ENCODE results near the gene OCLN. TPM values are rescaled to one million over a fixed set of nuclear protein-coding genes. Genes with fewer than 3 reads are reported as not detected.

The OCLN gene
- total RNA-seq, 4 donors from 2014 or later = 74.9 to 112 (median 92.4) TPM

DNA sequence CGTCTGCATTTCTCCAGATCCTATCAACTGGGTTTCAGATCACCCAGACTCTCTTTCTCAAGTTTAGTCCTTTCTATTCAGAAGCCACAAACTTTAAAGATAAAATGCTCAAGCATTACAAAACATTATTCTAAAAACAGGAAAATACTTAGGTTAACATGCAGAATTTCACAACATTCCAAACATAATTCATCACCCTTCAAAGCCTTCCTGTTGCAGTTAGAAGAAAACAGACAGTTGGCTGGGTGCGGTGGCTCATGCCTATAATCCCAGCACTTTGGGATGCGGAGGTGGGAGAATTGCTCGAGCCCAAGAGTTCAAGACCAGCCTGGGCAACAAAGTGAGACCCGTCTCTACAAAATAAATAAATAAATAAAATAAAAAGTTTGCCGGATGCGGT, 7.7 kb upstream of the OCLN start:
- Histone ChIP-seq H3K27ac (no peak overlapping the region), H3K4me1 (no peaks in the 10 kb centered on the region), H3K36me3 (no peaks in the 10 kb centered on the region), H3K9me3 (no peaks in the 10 kb centered on the region), H3K27me3 (no peaks in the 10 kb centered on the region), H3K4me3 (no peak overlapping the region)
- TF ChIP-seq POLR2AphosphoS5 (IDR thresholded peaks at IDR 0.05) (no peak), POLR2A (IDR thresholded peaks at IDR 0.05) (no peak), EP300 (IDR thresholded peaks at IDR 0.05; ENCODE audit: low read depth) (no peak)
- TF ChIP-seq, protein P1, sequence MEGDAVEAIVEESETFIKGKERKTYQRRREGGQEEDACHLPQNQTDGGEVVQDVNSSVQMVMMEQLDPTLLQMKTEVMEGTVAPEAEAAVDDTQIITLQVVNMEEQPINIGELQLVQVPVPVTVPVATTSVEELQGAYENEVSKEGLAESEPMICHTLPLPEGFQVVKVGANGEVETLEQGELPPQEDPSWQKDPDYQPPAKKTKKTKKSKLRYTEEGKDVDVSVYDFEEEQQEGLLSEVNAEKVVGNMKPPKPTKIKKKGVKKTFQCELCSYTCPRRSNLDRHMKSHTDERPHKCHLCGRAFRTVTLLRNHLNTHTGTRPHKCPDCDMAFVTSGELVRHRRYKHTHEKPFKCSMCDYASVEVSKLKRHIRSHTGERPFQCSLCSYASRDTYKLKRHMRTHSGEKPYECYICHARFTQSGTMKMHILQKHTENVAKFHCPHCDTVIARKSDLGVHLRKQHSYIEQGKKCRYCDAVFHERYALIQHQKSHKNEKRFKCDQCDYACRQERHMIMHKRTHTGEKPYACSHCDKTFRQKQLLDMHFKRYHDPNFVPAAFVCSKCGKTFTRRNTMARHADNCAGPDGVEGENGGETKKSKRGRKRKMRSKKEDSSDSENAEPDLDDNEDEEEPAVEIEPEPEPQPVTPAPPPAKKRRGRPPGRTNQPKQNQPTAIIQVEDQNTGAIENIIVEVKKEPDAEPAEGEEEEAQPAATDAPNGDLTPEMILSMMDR (IDR thresholded peaks at IDR 0.05) = no peak
- intact Hi-C loops (cut with DNase I; ENCODE audit: low total_unique reads) = no loop called here
- 78 to 80% methylated on average over 7 of the region's 7 CpGs for WGBS, 2 donors (ENCODE audit: low coverage in 1 of 2)
- DNase-seq = no peak
- in situ Hi-C loops (cut with MboI; ENCODE audit: low pct_ligation_motif_present in 1 of 4, low pct_unique_long_range_greater_than_20kb in 1 of 4, low sequenced_read_pairs in 3 of 4) = no loop called here

DNA sequence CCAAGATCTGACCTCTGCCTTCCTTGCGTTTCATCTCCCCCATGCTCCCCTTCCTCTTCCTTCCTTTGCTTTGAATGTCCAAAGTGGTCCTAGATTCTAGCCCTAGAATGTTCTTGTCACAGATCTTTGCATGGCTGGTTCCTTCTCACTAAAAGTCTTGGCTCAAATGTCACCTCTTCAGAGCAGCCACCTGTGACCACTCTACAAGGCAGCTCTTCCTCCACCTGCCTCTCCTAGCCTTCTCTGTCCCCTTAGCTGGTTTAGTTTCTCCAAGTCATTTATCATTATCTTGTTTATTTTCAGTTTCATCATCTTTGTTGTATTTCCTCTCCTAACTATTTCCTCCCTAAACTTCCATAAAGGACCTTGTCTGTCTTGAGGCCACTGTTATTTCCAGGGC, 7.1 kb upstream of the OCLN start:
- H3K27ac ChIP-seq = no peak overlapping the region
- no peak for DNase-seq
- in situ Hi-C loops (cut with MboI; ENCODE audit: low pct_ligation_motif_present in 1 of 4, low pct_unique_long_range_greater_than_20kb in 1 of 4, low sequenced_read_pairs in 3 of 4) = no loop called here
- intact Hi-C loops (cut with DNase I; ENCODE audit: low total_unique reads) = no loop called here
- no peaks in the 10 kb centered on the region for H3K27me3 ChIP-seq
- TF ChIP-seq POLR2AphosphoS5 (IDR thresholded peaks at IDR 0.05) (no peak), POLR2A (IDR thresholded peaks at IDR 0.05) (no peak), EP300 (IDR thresholded peaks at IDR 0.05; ENCODE audit: low read depth) (no peak)
- TF ChIP-seq, protein P1 (IDR thresholded peaks at IDR 0.05) = no peak
- H3K4me1 ChIP-seq = no peaks in the 10 kb centered on the region
- H3K36me3 ChIP-seq = no peaks in the 10 kb centered on the region
- no peak overlapping the region for H3K4me3 ChIP-seq
- H3K9me3 ChIP-seq = no peaks in the 10 kb centered on the region
- 83 to 92% methylated on average over 1 of the region's 1 CpG for WGBS, 2 donors (ENCODE audit: low coverage in 1 of 2)

DNA sequence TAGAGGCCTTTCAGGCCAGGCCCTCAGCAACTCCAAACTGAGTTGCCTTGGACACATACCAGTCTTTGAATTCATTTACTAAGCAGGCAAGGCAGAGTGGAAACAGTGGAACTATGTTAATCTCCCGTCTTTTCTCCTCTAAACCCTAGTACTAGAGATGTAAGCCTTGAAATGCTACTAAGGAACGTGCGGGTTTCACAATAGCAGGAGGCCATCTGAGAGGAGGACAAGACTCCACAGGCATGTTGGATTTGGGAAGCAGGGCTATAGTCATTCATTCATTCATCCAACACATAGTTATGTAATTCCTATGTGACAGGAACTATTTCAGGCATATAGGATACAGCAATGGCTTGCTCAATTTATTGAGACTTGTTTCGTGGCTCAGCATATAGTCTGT, 3.3 kb upstream of the OCLN start:
- Histone ChIP-seq H3K27ac (no peak overlapping the region), H3K9me3 (no peaks in the 10 kb centered on the region), H3K27me3 (peaks cover 21% of the 10 kb centered on the region), H3K4me3 (no peak overlapping the region), H3K4me1 (peaks cover 0 to 19% (median 9%) of the 10 kb centered on the region in 4 donors), H3K36me3 (no peaks in the 10 kb centered on the region)
- intact Hi-C loops (cut with DNase I; ENCODE audit: low total_unique reads) = no loop called here
- DNase-seq = no peak
- in situ Hi-C loops (cut with MboI; ENCODE audit: low pct_ligation_motif_present in 1 of 4, low pct_unique_long_range_greater_than_20kb in 1 of 4, low sequenced_read_pairs in 3 of 4) = no loop called here
- WGBS, 2 donors (ENCODE audit: low coverage in 1 of 2) = 67 to 72% methylated on average over 1 to 4 of the region's 4 CpGs
- no peak for TF ChIP-seq EP300 (IDR thresholded peaks at IDR 0.05; ENCODE audit: low read depth)
- TF ChIP-seq POLR2A (IDR thresholded peaks at IDR 0.05) = no peak
- TF ChIP-seq POLR2AphosphoS5 (IDR thresholded peaks at IDR 0.05) = no peak
- TF ChIP-seq, protein P1 (IDR thresholded peaks at IDR 0.05) = no peak

DNA sequence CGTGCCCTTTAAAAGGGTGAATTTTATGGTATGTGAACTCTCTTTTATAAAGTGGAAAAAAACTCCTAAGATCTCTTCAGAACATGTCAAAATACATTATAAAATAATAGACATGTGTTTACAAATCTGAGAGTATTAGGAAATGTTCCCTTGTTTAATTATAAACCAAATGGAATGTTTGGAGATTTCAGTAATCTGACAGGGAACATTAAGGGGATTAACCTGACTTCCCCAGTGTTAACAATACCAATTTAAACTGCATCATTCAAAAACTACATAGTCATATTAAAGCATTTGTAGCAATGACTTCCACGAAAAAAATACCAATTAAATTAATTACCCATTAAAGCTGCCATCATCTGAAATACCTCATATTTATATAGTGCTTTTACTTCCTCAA, 1.6 kb upstream of the OCLN start:
- no peaks in the 10 kb centered on the region for H3K36me3 ChIP-seq
- 58 to 64% methylated on average over 2 of the region's 2 CpGs for WGBS, 2 donors (ENCODE audit: low coverage in 1 of 2)
- H3K4me3 ChIP-seq = no peak overlapping the region
- H3K27me3 ChIP-seq = peaks cover 38% of the 10 kb centered on the region
- TF ChIP-seq POLR2AphosphoS5 (IDR thresholded peaks at IDR 0.05) = no peak
- TF ChIP-seq EP300 (IDR thresholded peaks at IDR 0.05; ENCODE audit: low read depth) = no peak
- TF ChIP-seq, protein P1 (IDR thresholded peaks at IDR 0.05) = no peak
- no peak for TF ChIP-seq POLR2A (IDR thresholded peaks at IDR 0.05)
- peaks cover 0 to 35% (median 11%) of the 10 kb centered on the region in 4 donors for H3K4me1 ChIP-seq
- intact Hi-C loops (cut with DNase I; ENCODE audit: low total_unique reads) = no loop called here
- no peak overlapping the region for H3K27ac ChIP-seq
- in situ Hi-C loops (cut with MboI; ENCODE audit: low pct_ligation_motif_present in 1 of 4, low pct_unique_long_range_greater_than_20kb in 1 of 4, low sequenced_read_pairs in 3 of 4) = no loop called here
- H3K9me3 ChIP-seq = no peaks in the 10 kb centered on the region
- no peak for DNase-seq
